K562 (cell line): ENCODE results near the gene SLC6A7.

ENCODE experiments used
- CHD4 ChIP-seq: fragments of 200-600 bp; sonication (generic); IDR thresholded peaks from 3 replicates; pipeline ENCODE4 v1.6.1; 2012; ENCODE audit warnings: low read depth, mild to moderate bottlenecking, mixed read lengths, low read length, inconsistent platforms; ENCODE audit not compliant: insufficient read depth, insufficient replicate concordance, poor library complexity, severe bottlenecking
- FOXJ3 ChIP-seq: sonication (generic); formaldehyde crosslinking; IDR thresholded peaks from 2 replicates; pipeline ENCODE4 v1.4.0; 2020; ENCODE audit warnings: mild to moderate bottlenecking, missing genetic modification reagents
- GABPB1 ChIP-seq: sonication (generic); formaldehyde crosslinking; IDR thresholded peaks from 2 replicates; pipeline ENCODE4 v1.8.0; 2022; ENCODE audit warnings: mild to moderate bottlenecking, missing genetic modification reagents
- KAT7 ChIP-seq: sonication (generic); formaldehyde crosslinking; IDR thresholded peaks from 2 replicates; pipeline ENCODE4 v1.8.0; 2022; ENCODE audit warnings: missing genetic modification reagents, mild to moderate bottlenecking, borderline replicate concordance
- KDM1A ChIP-seq, 2 experiments: fragments of 450-650 bp; IDR thresholded peaks; 2 replicates each; pipeline ENCODE4 v1.6.1; 2016; ENCODE audit warnings: mild to moderate bottlenecking in 2 of 2
- RBM34 ChIP-seq: fragments of 200-400 bp; formaldehyde crosslinking; IDR thresholded peaks from 2 replicates; pipeline ENCODE4 v1.6.1; 2018; ENCODE audit warnings: low read length, borderline replicate concordance; ENCODE audit not compliant: insufficient read depth
- RFX1 ChIP-seq: fragments of 450-650 bp; IDR thresholded peaks from 2 replicates; pipeline ENCODE4 v1.6.1; 2016; ENCODE audit warnings: mild to moderate bottlenecking, moderate library complexity
- SP1 ChIP-seq: sonication (generic); formaldehyde crosslinking; IDR thresholded peaks from 2 replicates; pipeline ENCODE4 v1.8.1; 2022; ENCODE audit warnings: mild to moderate bottlenecking, missing genetic modification reagents
- YY1 ChIP-seq, 3 experiments: IDR thresholded peaks; 2 replicates each; pipeline ENCODE4 v1.6.1; 2011; ENCODE audit warnings: low read length in 2 of 3, mild to moderate bottlenecking in 2 of 3, moderate library complexity in 2 of 3, borderline replicate concordance in 1 of 3, control low read depth in 1 of 3, low read depth in 1 of 3; ENCODE audit not compliant: insufficient read depth in 3 of 3, insufficient replicate concordance in 2 of 3, control insufficient read depth in 1 of 3, insufficient read length in 1 of 3; ENCODE audit errors: extremely low read depth in 1 of 3
- TF ChIP-seq, protein P1 (sequence below): sonication (generic); formaldehyde crosslinking; IDR thresholded peaks from 2 replicates; pipeline ENCODE4 v1.8.0; 2022; ENCODE audit warnings: missing genetic modification reagents, mild to moderate bottlenecking, moderate library complexity, borderline replicate concordance
- TF ChIP-seq, protein P2 (sequence below), 3 experiments: IDR thresholded peaks in 2 of 3; conservative IDR thresholded peaks in 1 of 3; 2 replicates each; pipeline ENCODE4 v1.5.1; 2011 to 2012; ENCODE audit warnings: low read length in 3 of 3, mild to moderate bottlenecking in 3 of 3, control low read depth in 2 of 3, improper control_type of control experiment in 1 of 3, inconsistent platforms in 1 of 3, low read depth in 1 of 3, mixed read lengths in 1 of 3, moderate library complexity in 1 of 3; ENCODE audit not compliant: insufficient read depth in 2 of 3
- TF ChIP-seq, protein P3 (sequence below), 2 experiments: IDR thresholded peaks in 1 of 2; conservative IDR thresholded peaks in 1 of 2; 2 replicates each; pipeline ENCODE4 v1.6.1; 2016; ENCODE audit warnings: low read depth in 2 of 2, mild to moderate bottlenecking in 1 of 2, missing compliant biosample characterization in 1 of 2, missing genetic modification characterization in 1 of 2, moderate library complexity in 1 of 2

DNA sequence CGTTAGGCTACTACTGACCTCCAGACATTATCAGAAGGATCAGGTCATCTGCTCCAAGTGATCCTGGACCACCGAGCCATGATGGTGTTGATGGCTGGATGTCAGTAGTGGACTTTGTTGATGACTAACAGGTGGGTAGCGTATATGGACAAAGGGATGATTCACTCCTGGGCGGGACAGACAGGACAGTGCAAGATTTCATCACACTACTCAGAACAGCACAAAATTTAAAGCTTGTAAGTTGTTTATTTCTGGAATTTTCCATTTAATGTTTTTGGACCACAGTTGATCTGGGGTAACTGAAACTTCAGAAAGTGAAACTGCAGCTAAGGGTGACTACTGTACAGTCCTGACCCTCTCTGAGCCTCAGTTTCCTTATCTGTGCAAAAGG lies 46.9 kb upstream of the SLC6A7 start:
- TF ChIP-seq RBM34 (no peak), GABPB1 (CRISPR knock-in tag) (peak; percentile 6; the same call in 1 of the 2 replicates), FOXJ3 (CRISPR knock-in tag) (no peak), CHD4 (no peak), YY1 (IDR thresholded peaks at IDR 0.05; ENCODE audit: borderline replicate concordance in 1 of 3, control insufficient read depth in 1 of 3, extremely low read depth in 1 of 3, insufficient read depth in 3 of 3, insufficient read length in 1 of 3, insufficient replicate concordance in 2 of 3, low read depth in 1 of 3, low read length in 2 of 3) (no peak), KDM1A (IDR thresholded peaks at IDR 0.05) (peak; percentile 42 to 50; a peak in 3 of 4 replicates), SP1 (CRISPR knock-in tag) (no peak), RFX1 (no peak), KAT7 (CRISPR knock-in tag) (no peak)
- TF ChIP-seq, protein P1, sequence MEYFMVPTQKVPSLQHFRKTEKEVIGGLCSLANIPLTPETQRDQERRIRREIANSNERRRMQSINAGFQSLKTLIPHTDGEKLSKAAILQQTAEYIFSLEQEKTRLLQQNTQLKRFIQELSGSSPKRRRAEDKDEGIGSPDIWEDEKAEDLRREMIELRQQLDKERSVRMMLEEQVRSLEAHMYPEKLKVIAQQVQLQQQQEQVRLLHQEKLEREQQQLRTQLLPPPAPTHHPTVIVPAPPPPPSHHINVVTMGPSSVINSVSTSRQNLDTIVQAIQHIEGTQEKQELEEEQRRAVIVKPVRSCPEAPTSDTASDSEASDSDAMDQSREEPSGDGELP = no peak
- TF ChIP-seq, protein P2, sequence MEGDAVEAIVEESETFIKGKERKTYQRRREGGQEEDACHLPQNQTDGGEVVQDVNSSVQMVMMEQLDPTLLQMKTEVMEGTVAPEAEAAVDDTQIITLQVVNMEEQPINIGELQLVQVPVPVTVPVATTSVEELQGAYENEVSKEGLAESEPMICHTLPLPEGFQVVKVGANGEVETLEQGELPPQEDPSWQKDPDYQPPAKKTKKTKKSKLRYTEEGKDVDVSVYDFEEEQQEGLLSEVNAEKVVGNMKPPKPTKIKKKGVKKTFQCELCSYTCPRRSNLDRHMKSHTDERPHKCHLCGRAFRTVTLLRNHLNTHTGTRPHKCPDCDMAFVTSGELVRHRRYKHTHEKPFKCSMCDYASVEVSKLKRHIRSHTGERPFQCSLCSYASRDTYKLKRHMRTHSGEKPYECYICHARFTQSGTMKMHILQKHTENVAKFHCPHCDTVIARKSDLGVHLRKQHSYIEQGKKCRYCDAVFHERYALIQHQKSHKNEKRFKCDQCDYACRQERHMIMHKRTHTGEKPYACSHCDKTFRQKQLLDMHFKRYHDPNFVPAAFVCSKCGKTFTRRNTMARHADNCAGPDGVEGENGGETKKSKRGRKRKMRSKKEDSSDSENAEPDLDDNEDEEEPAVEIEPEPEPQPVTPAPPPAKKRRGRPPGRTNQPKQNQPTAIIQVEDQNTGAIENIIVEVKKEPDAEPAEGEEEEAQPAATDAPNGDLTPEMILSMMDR (IDR thresholded peaks at IDR 0.05 in 2 of 3, conservative IDR thresholded peaks at IDR 0.05 in 1 of 3; ENCODE audit: insufficient read depth in 2 of 3, low read depth in 1 of 3, low read length in 3 of 3) = no peak
- TF ChIP-seq, protein P3, sequence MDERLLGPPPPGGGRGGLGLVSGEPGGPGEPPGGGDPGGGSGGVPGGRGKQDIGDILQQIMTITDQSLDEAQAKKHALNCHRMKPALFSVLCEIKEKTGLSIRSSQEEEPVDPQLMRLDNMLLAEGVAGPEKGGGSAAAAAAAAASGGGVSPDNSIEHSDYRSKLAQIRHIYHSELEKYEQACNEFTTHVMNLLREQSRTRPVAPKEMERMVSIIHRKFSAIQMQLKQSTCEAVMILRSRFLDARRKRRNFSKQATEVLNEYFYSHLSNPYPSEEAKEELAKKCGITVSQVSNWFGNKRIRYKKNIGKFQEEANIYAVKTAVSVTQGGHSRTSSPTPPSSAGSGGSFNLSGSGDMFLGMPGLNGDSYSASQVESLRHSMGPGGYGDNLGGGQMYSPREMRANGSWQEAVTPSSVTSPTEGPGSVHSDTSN (CRISPR knock-in tag; IDR thresholded peaks at IDR 0.05; ENCODE audit: low read depth) = no peak
- TF ChIP-seq, protein P3 (tag; conservative IDR thresholded peaks at IDR 0.05; ENCODE audit: low read depth) = peak; percentile 25; the same call in 1 of the 2 replicates
